Lower leg skin (tissue), 3 donors: Measurements from ENCODE around the gene GRID2.

Source experiments
- CTCF ChIP-seq, 3 donors: fragments of 450-650 bp; IDR thresholded peaks; one replicate each; pipeline ENCODE4 v1.5.1; 2016; ENCODE audit warnings: antibody characterized with exemption in 3 of 3, mild to moderate bottlenecking in 3 of 3, moderate library complexity in 2 of 3
- POLR2A ChIP-seq, 2 donors: fragments of 450-650 bp; IDR thresholded peaks; one replicate each; pipeline ENCODE4 v1.6.1; 2016 to 2017; ENCODE audit warnings: antibody characterized with exemption in 2 of 2, mild to moderate bottlenecking in 1 of 2, moderate library complexity in 1 of 2

DNA sequence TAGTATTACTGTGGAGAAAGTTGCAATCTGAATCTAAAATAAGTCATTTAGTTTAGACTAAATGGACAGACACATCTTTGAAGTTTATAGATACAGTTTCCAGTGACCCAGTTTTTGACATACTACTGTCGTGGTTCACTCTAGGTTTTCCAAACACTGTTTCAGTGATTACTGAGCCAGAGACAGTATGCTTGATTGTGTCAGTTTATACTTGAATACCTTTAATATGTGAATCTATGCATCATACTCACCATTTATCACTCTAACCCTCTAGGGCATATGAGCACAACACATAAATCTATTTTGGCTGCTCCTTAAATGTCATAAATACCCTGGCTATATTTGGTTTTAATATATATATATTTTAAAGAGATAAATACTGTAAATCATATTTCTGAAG lies 173.5 kb downstream of the GRID2 start:
- TF ChIP-seq CTCF (IDR thresholded peaks at IDR 0.05) (no peak), POLR2A (IDR thresholded peaks at IDR 0.05) (no peak)
